HUES64 (cell line): ENCODE measurements around the gene RCE1.
"Not testable (repeated sequence)": the region's sequence is repeated elsewhere in the genome, so short reads cannot be mapped to it uniquely, and the experiment has no call there.

Source experiments
- H3K27ac ChIP-seq: 2 replicates; pipeline ENCODE4 v1.7.0; 2013; ENCODE audit warnings: low read depth, low read length, inconsistent platforms
- H3K27me3 ChIP-seq: 2 replicates; pipeline ENCODE4 v1.6.1; 2013; ENCODE audit warnings: mild to moderate bottlenecking, low read length; ENCODE audit not compliant: insufficient read depth
- H3K36me3 ChIP-seq: 2 replicates; pipeline ENCODE4 v1.6.1; 2013; ENCODE audit warnings: mild to moderate bottlenecking, low read length; ENCODE audit not compliant: insufficient read depth
- H3K4me1 ChIP-seq: 2 replicates; pipeline ENCODE4 v1.6.1; 2013; ENCODE audit warnings: mild to moderate bottlenecking, low read length, moderate library complexity; ENCODE audit not compliant: insufficient read depth
- H3K4me3 ChIP-seq: 2 replicates; pipeline ENCODE4 v1.5.1; 2013; ENCODE audit warnings: mild to moderate bottlenecking, low read length, moderate library complexity
- H3K9ac ChIP-seq: 2 replicates; pipeline ENCODE4 v1.6.1; 2013; ENCODE audit warnings: mild to moderate bottlenecking, low read depth, low read length
- H3K9me3 ChIP-seq: 2 replicates; pipeline ENCODE4 v1.6.1; 2013; ENCODE audit warnings: low read depth, low read length; ENCODE audit not compliant: insufficient read depth
- WGBS: fragments of 150-250, 120-280 bp; methylation state at CpG from one replicate; pipeline ENCODE4 v1.1.7; 2013; ENCODE audit warnings: missing lambda C conversion rate; 5-methylcytosine and 5-hydroxymethylcytosine counted together

The RCE1 gene

GRCh38 chr11:66823700-66824099 is 19.5 kb upstream of the RCE1 start:
- WGBS: over 99% methylated on average over 4 of the region's 4 CpGs
- H3K4me1 ChIP-seq: no peaks in the 10 kb centered on the region; the same call in 1 of the 2 replicates
- peaks cover 20% of the 10 kb centered on the region for H3K36me3 ChIP-seq
- H3K4me3 ChIP-seq: no peak overlapping the region
- H3K27me3 ChIP-seq: no peaks in the 10 kb centered on the region
- no peak overlapping the region for H3K27ac ChIP-seq
- H3K9ac ChIP-seq: no peak overlapping the region
- no peaks in the 10 kb centered on the region for H3K9me3 ChIP-seq

- not testable (repeated sequence) for H3K27ac ChIP-seq, H3K4me3 ChIP-seq, H3K4me1 ChIP-seq, H3K9me3 ChIP-seq, H3K9ac ChIP-seq, H3K27me3 ChIP-seq
- WGBS: 98% methylated on average over 3 of the region's 4 CpGs
- peaks cover 15% of the 10 kb centered on the region for H3K36me3 ChIP-seq
These were observed 18.7 kb upstream of the RCE1 start for GRCh38 chr11:66824573-66824972.

- peaks cover 28% of the 10 kb centered on the region for H3K36me3 ChIP-seq
- H3K27me3 ChIP-seq: no peaks in the 10 kb centered on the region
- no peak overlapping the region for H3K27ac ChIP-seq
- no peak overlapping the region for H3K9ac ChIP-seq
- H3K4me1 ChIP-seq: no peaks in the 10 kb centered on the region
- no peaks in the 10 kb centered on the region for H3K9me3 ChIP-seq
- WGBS: 81% methylated on average over 4 of the region's 4 CpGs
- no peak overlapping the region for H3K4me3 ChIP-seq
These were observed 8.7 kb upstream of the RCE1 start for GRCh38 chr11:66834539-66834845.

- 92% methylated on average over 4 of the region's 5 CpGs for WGBS
These were observed 8.3 kb upstream of the RCE1 start for GRCh38 chr11:66834943-66835342.

GRCh38 chr11:66835768-66836405 is 7.4 kb upstream of the RCE1 start:
- Histone ChIP-seq H3K27ac (no peak overlapping the region), H3K4me1 (no peaks in the 10 kb centered on the region), H3K9ac (no peak overlapping the region), H3K9me3 (no peaks in the 10 kb centered on the region), H3K27me3 (no peaks in the 10 kb centered on the region), H3K4me3 (no peak overlapping the region), H3K36me3 (peaks cover 36% of the 10 kb centered on the region)
- 96% methylated on average over 12 of the region's 12 CpGs for WGBS

More at GRCh38 chr11:66834943-66835342, 8.3 kb upstream of the RCE1 start:
- no peak overlapping the region for H3K4me3 ChIP-seq
- no peaks in the 10 kb centered on the region for H3K9me3 ChIP-seq
- no peaks in the 10 kb centered on the region for H3K27me3 ChIP-seq
- no peak overlapping the region for H3K27ac ChIP-seq
- H3K4me1 ChIP-seq: no peaks in the 10 kb centered on the region
- no peak overlapping the region for H3K9ac ChIP-seq
- H3K36me3 ChIP-seq: peaks cover 32% of the 10 kb centered on the region

- WGBS: 95% methylated on average over 4 of the region's 4 CpGs
- no peak overlapping the region for H3K4me3 ChIP-seq
- peaks cover 41% of the 10 kb centered on the region for H3K36me3 ChIP-seq
- no peaks in the 10 kb centered on the region for H3K9me3 ChIP-seq
- H3K27me3 ChIP-seq: no peaks in the 10 kb centered on the region
- no peak overlapping the region for H3K9ac ChIP-seq
- peaks cover 4% of the 10 kb centered on the region; the same call in 1 of the 2 replicates for H3K4me1 ChIP-seq
- H3K27ac ChIP-seq: no peak overlapping the region
These were observed 2.7 kb upstream of the RCE1 start for GRCh38 chr11:66840317-66841091.

GRCh38 chr11:66841861-66842260 is 1.4 kb upstream of the RCE1 start:
- H3K36me3 ChIP-seq: peaks cover 49% of the 10 kb centered on the region
- no peak overlapping the region for H3K9ac ChIP-seq
- peak overlapping the region; percentile 98 for H3K4me3 ChIP-seq
- no peak overlapping the region for H3K27ac ChIP-seq
- H3K9me3 ChIP-seq: no peaks in the 10 kb centered on the region
- no peaks in the 10 kb centered on the region for H3K27me3 ChIP-seq
- 91% methylated on average over 7 of the region's 7 CpGs for WGBS
- H3K4me1 ChIP-seq: peaks cover 4% of the 10 kb centered on the region; the same call in 1 of the 2 replicates

- H3K27me3 ChIP-seq: no peaks in the 10 kb centered on the region
- H3K4me3 ChIP-seq: peak overlapping the region; percentile 98
- peaks cover 4% of the 10 kb centered on the region; the same call in 1 of the 2 replicates for H3K4me1 ChIP-seq
- peak overlapping the region; percentile 98 for H3K9ac ChIP-seq
- 11% methylated on average over 11 of the region's 11 CpGs for WGBS
- peak overlapping the region; percentile 95 for H3K27ac ChIP-seq
- peaks cover 51% of the 10 kb centered on the region for H3K36me3 ChIP-seq
- no peaks in the 10 kb centered on the region for H3K9me3 ChIP-seq
These were observed 743 bp upstream of the RCE1 start for GRCh38 chr11:66842501-66842895.

GRCh38 chr11:66843776-66844495 is 695 bp downstream of the RCE1 start:
- Histone ChIP-seq H3K27ac (peak overlapping the region; percentile 95), H3K4me1 (peaks cover 4% of the 10 kb centered on the region; the same call in 1 of the 2 replicates)
- WGBS: 21% methylated on average over 16 of the region's 16 CpGs

GRCh38 chr11:66844496-66845142 is 1.4 kb downstream of the RCE1 start:
- Histone ChIP-seq H3K4me3 (peak overlapping the region; percentile 98), H3K27ac (no peak overlapping the region), H3K9ac (peak overlapping the region; percentile 98), H3K4me1 (peaks cover 4% of the 10 kb centered on the region; the same call in 1 of the 2 replicates), H3K36me3 (peaks cover 51% of the 10 kb centered on the region), H3K9me3 (no peaks in the 10 kb centered on the region), H3K27me3 (no peaks in the 10 kb centered on the region)
- WGBS: 93% methylated on average over 12 of the region's 12 CpGs

More at GRCh38 chr11:66843776-66844495, 695 bp downstream of the RCE1 start:
- Histone ChIP-seq H3K9me3 (no peaks in the 10 kb centered on the region), H3K27me3 (no peaks in the 10 kb centered on the region), H3K36me3 (peaks cover 56% of the 10 kb centered on the region), H3K4me3 (peak overlapping the region; percentile 98), H3K9ac (peak overlapping the region; percentile 98)
